ENCODE measurements around the gene CCM2.

Gene CCM2

GRCh38 chr7:44967571-44968446, 32.2 kb upstream of the CCM2 start:
- no peaks in the 10 kb centered on the region for H3K79me2 ChIP-seq (ENCODE audit: insufficient read depth, low read length)
- no peak for TF ChIP-seq EZH2 (IDR thresholded peaks at IDR 0.05; ENCODE audit: borderline replicate concordance, low read depth, low read length, severe bottlenecking)
- no peak for TF ChIP-seq CTCF (IDR thresholded peaks at IDR 0.05; ENCODE audit: borderline replicate concordance, extremely low read depth, low read length, poor library complexity, severe bottlenecking)
- no peak overlapping the region for H2AFZ ChIP-seq (ENCODE audit: low read depth, low read length)
- H3K4me1 ChIP-seq (ENCODE audit: insufficient read depth, low read length) = no peaks in the 10 kb centered on the region
- DNase-seq = no peak
- no peak overlapping the region for H3K9ac ChIP-seq (ENCODE audit: low read depth, low read length)
- no peaks in the 10 kb centered on the region for H3K9me3 ChIP-seq (ENCODE audit: insufficient read depth, low read length, severe bottlenecking)
- H3K36me3 ChIP-seq (ENCODE audit: insufficient read depth, low read length) = peaks cover 7% of the 10 kb centered on the region; the same call in 1 of the 2 replicates
- H3K27me3 ChIP-seq (ENCODE audit: insufficient read depth, low read length, poor library complexity) = no peaks in the 10 kb centered on the region
- no peak for ATAC-seq (ENCODE audit: insufficient read depth, low read depth)
- H3K27ac ChIP-seq (ENCODE audit: low read length) = no peak overlapping the region
- no peak overlapping the region for H3K4me2 ChIP-seq (ENCODE audit: insufficient read depth, low read length)
- H4K20me1 ChIP-seq (ENCODE audit: insufficient read depth, low read length) = no peaks in the 10 kb centered on the region
- H3K4me3 ChIP-seq (ENCODE audit: low read depth in 1 of 2, low read length in 2 of 2) = no peak overlapping the region

GRCh38 chr7:44969049-44969700, 30.8 kb upstream of the CCM2 start:
- H3K4me1 ChIP-seq (ENCODE audit: insufficient read depth, low read length) = no peaks in the 10 kb centered on the region
- H3K79me2 ChIP-seq (ENCODE audit: insufficient read depth, low read length) = no peaks in the 10 kb centered on the region
- H3K9ac ChIP-seq (ENCODE audit: low read depth, low read length) = no peak overlapping the region
- no peak overlapping the region for H3K4me2 ChIP-seq (ENCODE audit: insufficient read depth, low read length)
- no peak overlapping the region for H3K4me3 ChIP-seq (ENCODE audit: low read depth in 1 of 2, low read length in 2 of 2)
- H3K9me3 ChIP-seq (ENCODE audit: insufficient read depth, low read length, severe bottlenecking) = no peaks in the 10 kb centered on the region
- ATAC-seq (ENCODE audit: insufficient read depth, low read depth) = no peak
- no peaks in the 10 kb centered on the region for H4K20me1 ChIP-seq (ENCODE audit: insufficient read depth, low read length)
- H2AFZ ChIP-seq (ENCODE audit: low read depth, low read length) = no peak overlapping the region
- DNase-seq = no peak
- no peak overlapping the region for H3K27ac ChIP-seq (ENCODE audit: low read length)
- no peaks in the 10 kb centered on the region for H3K27me3 ChIP-seq (ENCODE audit: insufficient read depth, low read length, poor library complexity)
- H3K36me3 ChIP-seq (ENCODE audit: insufficient read depth, low read length) = peaks cover 7% of the 10 kb centered on the region; the same call in 1 of the 2 replicates
- TF ChIP-seq EZH2 (IDR thresholded peaks at IDR 0.05; ENCODE audit: borderline replicate concordance, low read depth, low read length, severe bottlenecking) = no peak
- TF ChIP-seq CTCF (IDR thresholded peaks at IDR 0.05; ENCODE audit: borderline replicate concordance, extremely low read depth, low read length, poor library complexity, severe bottlenecking) = no peak

GRCh38 chr7:44969701-44970522, 30.1 kb upstream of the CCM2 start:
- no peaks in the 10 kb centered on the region for H3K4me1 ChIP-seq (ENCODE audit: insufficient read depth, low read length)
- no peaks in the 10 kb centered on the region for H4K20me1 ChIP-seq (ENCODE audit: insufficient read depth, low read length)
- H3K36me3 ChIP-seq (ENCODE audit: insufficient read depth, low read length) = peaks cover 10% of the 10 kb centered on the region; the same call in 1 of the 2 replicates
- no peak overlapping the region for H3K4me2 ChIP-seq (ENCODE audit: insufficient read depth, low read length)
- DNase-seq (no peak), ATAC-seq (ENCODE audit: insufficient read depth, low read depth) (no peak)
- H3K9me3 ChIP-seq (ENCODE audit: insufficient read depth, low read length, severe bottlenecking) = no peaks in the 10 kb centered on the region
- H3K79me2 ChIP-seq (ENCODE audit: insufficient read depth, low read length) = no peaks in the 10 kb centered on the region
- H2AFZ ChIP-seq (ENCODE audit: low read depth, low read length) = no peak overlapping the region
- H3K4me3 ChIP-seq (ENCODE audit: low read depth in 1 of 2, low read length in 2 of 2) = no peak overlapping the region
- H3K27ac ChIP-seq (ENCODE audit: low read length) = no peak overlapping the region
- TF ChIP-seq CTCF (IDR thresholded peaks at IDR 0.05; ENCODE audit: borderline replicate concordance, extremely low read depth, low read length, poor library complexity, severe bottlenecking) = no peak
- TF ChIP-seq EZH2 (IDR thresholded peaks at IDR 0.05; ENCODE audit: borderline replicate concordance, low read depth, low read length, severe bottlenecking) = no peak
- no peaks in the 10 kb centered on the region for H3K27me3 ChIP-seq (ENCODE audit: insufficient read depth, low read length, poor library complexity)
- H3K9ac ChIP-seq (ENCODE audit: low read depth, low read length) = no peak overlapping the region

Measured in DND-41 (cell line).